ENCODE data around the gene TLE6. TPM values are rescaled to one million over a fixed set of nuclear protein-coding genes. Genes with fewer than 3 reads are reported as not detected.

TLE6 gene
- total and polyA plus RNA-seq, 2 of the 13 experiments (the other 11 are each of a cell fraction or from before 2014, with no cell fraction given), result 0.24 to 5.5 TPM

DNA sequence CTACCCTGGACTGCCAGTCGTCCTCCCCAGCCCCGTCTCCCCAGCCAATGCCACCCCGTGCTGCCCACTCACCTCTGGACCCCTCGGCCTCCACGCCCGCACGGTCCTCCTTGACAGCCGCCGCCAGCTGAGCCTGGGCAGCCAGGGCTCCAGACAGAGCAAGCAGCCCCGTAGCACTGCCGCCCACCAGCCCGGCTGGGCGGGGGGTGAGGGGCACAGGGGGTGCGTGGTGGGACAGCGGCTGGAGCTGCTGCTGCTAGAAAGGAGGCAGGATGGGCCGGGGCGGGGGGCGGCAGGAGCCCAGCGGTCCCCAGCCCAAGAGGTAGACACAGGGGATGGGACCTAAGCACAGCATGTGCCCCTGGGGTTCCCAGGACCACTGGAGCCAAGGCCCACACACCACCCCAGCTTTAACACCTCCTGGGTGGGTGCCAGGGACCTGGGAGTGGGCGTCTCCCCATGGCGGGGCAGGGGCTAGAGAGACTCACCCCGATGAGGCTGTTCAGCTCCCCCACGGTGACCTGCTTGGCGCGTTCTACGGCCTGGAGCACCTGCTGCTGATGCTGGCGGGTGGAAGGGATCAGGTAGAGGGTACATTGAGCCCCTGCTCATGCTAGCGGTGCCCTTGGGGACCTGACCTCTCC is 42.0 kb downstream of the TLE6 start (continued):
- TF ChIP-seq SMARCE1 (IDR thresholded peaks at IDR 0.05; ENCODE audit: borderline replicate concordance) (no peak), FIP1L1 (IDR thresholded peaks at IDR 0.05; ENCODE audit: borderline replicate concordance, insufficient read depth, low read depth, low read length) (no peak), ADNP (CRISPR knock-in tag; IDR thresholded peaks at IDR 0.05) (no peak)
- TF ChIP-seq, protein P1, sequence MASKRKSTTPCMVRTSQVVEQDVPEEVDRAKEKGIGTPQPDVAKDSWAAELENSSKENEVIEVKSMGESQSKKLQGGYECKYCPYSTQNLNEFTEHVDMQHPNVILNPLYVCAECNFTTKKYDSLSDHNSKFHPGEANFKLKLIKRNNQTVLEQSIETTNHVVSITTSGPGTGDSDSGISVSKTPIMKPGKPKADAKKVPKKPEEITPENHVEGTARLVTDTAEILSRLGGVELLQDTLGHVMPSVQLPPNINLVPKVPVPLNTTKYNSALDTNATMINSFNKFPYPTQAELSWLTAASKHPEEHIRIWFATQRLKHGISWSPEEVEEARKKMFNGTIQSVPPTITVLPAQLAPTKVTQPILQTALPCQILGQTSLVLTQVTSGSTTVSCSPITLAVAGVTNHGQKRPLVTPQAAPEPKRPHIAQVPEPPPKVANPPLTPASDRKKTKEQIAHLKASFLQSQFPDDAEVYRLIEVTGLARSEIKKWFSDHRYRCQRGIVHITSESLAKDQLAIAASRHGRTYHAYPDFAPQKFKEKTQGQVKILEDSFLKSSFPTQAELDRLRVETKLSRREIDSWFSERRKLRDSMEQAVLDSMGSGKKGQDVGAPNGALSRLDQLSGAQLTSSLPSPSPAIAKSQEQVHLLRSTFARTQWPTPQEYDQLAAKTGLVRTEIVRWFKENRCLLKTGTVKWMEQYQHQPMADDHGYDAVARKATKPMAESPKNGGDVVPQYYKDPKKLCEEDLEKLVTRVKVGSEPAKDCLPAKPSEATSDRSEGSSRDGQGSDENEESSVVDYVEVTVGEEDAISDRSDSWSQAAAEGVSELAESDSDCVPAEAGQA (IDR thresholded peaks at IDR 0.05; ENCODE audit: low read depth), result no peak
- TF ChIP-seq, protein P1 (CRISPR knock-in tag; IDR thresholded peaks at IDR 0.05; ENCODE audit: borderline replicate concordance), result no peak

DNA sequence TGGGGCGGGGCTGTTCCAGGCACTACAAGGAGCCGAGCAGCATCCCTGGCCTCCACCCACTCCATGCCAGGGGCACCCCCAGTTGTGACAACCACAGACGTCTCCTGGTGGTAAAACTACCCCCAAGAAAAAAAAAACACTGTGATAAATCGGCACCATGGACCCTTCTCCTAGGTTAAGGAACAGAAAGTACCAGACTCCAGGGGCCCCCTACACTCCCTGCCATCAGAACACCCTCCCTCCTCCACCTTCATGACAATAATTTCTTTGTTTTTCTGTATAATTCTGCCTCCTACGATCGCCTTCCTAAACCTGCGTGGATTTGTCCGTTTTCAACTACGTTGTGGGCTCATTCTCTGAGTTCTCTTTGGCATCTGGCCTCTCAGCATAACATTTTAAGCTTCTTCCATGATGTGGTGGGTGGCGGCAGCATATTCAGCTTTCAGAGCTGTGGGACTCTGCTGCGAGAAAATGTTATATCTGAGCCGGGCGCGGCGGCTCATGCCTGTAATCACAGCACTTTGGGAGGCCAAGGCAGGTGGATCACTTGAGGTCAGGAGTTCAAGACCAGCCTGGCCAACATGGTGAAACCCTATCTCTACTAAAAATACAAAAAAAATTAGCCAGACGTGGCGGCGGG is 43.1 kb downstream of the TLE6 start:
- 42% methylated on average over 18 of the region's 18 CpGs for WGBS (ENCODE audit: low lambda C conversion rate)
- Histone ChIP-seq H3K27ac (ENCODE audit: extremely low read length, insufficient read depth, low read length) (no peak overlapping the region), H3K9ac (ENCODE audit: insufficient read depth, low read depth, low read length) (no peak overlapping the region), H3K4me3 (replicated peaks in 1 of 3; ENCODE audit: insufficient read depth in 1 of 3, low read depth in 2 of 3, low read length in 3 of 3) (no peak overlapping the region), H3K36me3 (replicated peaks in 1 of 2; ENCODE audit: control insufficient read depth in 1 of 2, insufficient read depth in 2 of 2, low read length in 2 of 2) (no peaks in the 10 kb centered on the region), H3K9me3 (ENCODE audit: low read length) (no peaks in the 10 kb centered on the region), H3K27me3 (ENCODE audit: control insufficient read depth in 1 of 2, insufficient read depth in 2 of 2, low read length in 2 of 2) (peaks cover 3 to 12% of the 10 kb centered on the region in 2 experiments; a peak in 3 of 5 replicates), H2AFZ (ENCODE audit: low read length) (no peak overlapping the region), H3K4me2 (ENCODE audit: low read depth, low read length) (no peak overlapping the region), H4K20me1 (ENCODE audit: insufficient read depth, low read length) (no peaks in the 10 kb centered on the region), H3K79me2 (ENCODE audit: insufficient read depth, low read length) (no peaks in the 10 kb centered on the region), H3K4me1 (ENCODE audit: insufficient read depth, low read length) (peaks cover 16% of the 10 kb centered on the region)
- in situ Hi-C loops (cut with HindIII; ENCODE audit: extremely low pct_ligation_motif_present, low pct_unique_long_range_greater_than_20kb), result no loop called here
- intact Hi-C loops (cut with micrococcal nuclease; ENCODE audit: unreplicated experiment), result no loop called here
- BruUV-seq (replicated peaks), result no TSS peak
- FAIRE-seq (no peak), ATAC-seq (no peak), DNase-seq (ENCODE audit: low spot score) (no peak)
- CTCF ChIA-PET (ENCODE audit: low intra/inter-chr PET ratio, low total read pairs), result no interaction called here
- POLR2A ChIA-PET, result no interaction called here
- TF ChIP-seq, protein P2, sequence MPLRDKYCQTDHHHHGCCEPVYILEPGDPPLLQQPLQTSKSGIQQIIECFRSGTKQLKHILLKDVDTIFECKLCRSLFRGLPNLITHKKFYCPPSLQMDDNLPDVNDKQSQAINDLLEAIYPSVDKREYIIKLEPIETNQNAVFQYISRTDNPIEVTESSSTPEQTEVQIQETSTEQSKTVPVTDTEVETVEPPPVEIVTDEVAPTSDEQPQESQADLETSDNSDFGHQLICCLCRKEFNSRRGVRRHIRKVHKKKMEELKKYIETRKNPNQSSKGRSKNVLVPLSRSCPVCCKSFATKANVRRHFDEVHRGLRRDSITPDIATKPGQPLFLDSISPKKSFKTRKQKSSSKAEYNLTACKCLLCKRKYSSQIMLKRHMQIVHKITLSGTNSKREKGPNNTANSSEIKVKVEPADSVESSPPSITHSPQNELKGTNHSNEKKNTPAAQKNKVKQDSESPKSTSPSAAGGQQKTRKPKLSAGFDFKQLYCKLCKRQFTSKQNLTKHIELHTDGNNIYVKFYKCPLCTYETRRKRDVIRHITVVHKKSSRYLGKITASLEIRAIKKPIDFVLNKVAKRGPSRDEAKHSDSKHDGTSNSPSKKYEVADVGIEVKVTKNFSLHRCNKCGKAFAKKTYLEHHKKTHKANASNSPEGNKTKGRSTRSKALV (CRISPR knock-in tag; IDR thresholded peaks at IDR 0.05), result no peak
- TF ChIP-seq PCBP2 (optimal IDR thresholded peaks at IDR 0.05; ENCODE audit: low read depth, low read length, poor library complexity, severe bottlenecking) (no peak), MTF2 (CRISPR knock-in tag; IDR thresholded peaks at IDR 0.05; ENCODE audit: borderline replicate concordance) (no peak), ZNF615 (CRISPR knock-in tag; IDR thresholded peaks at IDR 0.05; ENCODE audit: borderline replicate concordance) (no peak), CENPX (CRISPR knock-in tag; IDR thresholded peaks at IDR 0.05) (no peak), ZNF282 (IDR thresholded peaks at IDR 0.05; ENCODE audit: partially characterized antibody) (no peak)
- TF ChIP-seq, protein P3, sequence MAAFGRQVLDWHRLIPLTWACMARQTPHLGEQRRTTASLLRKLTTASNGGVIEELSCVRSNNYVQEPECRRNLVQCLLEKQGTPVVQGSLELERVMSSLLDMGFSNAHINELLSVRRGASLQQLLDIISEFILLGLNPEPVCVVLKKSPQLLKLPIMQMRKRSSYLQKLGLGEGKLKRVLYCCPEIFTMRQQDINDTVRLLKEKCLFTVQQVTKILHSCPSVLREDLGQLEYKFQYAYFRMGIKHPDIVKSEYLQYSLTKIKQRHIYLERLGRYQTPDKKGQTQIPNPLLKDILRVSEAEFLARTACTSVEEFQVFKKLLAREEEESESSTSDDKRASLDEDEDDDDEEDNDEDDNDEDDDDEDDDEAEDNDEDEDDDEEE (CRISPR knock-in tag; IDR thresholded peaks at IDR 0.05), result no peak

All from HepG2 (cell line).